Lung microvascular endothelial cell (primary cell): Measurements from ENCODE around the gene RPRD1A. TPM values are rescaled to one million over a fixed set of nuclear protein-coding genes. Genes with fewer than 3 reads are reported as not detected.
"Not testable (repeated sequence)": the region's sequence is repeated elsewhere in the genome, so short reads cannot be mapped to it uniquely, and the experiment has no call there.

Source experiments
- DNase-seq, 2 donors: peaks; one replicate each; pipeline versions ENCODE4 v3.0.0 to v3.0.0-alpha.2; 2010; ENCODE audit warnings: low read depth in 2 of 2
- total RNA-seq: library from RNA; depleted of rRNA; stranded (reverse); fragments of >200 nt; gene quantifications from 2 replicates; pipeline ENCODE4 v1.2.1, GENCODE V29; 2014

Gene RPRD1A
- total RNA-seq, 1 donor from 2014 or later: 32.3 TPM

DNA sequence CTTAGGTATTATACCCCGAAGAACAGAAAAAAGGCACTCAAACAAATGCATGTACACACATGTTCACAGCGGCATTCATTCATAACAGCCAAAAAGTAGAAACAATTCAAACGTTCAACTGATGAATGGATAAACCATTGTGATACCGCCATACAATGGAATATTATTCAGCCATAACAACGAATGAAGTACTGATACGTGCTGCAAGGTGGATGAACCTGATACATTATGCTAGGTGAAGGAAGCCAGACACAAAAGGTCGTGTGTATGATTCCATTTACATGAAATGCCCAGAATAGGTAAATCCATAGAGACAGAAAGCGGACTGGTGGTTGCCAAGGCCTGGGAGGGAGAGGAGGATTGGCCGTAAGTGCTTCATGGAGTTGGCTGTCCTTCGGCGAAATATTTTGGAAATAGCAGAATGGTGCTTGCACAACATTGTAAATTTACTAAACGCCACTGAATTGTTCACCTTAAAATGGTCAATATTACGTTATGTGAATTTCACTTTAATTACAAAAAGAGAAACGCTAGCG, 95.6 kb downstream of the RPRD1A start:
- DNase-seq: no peak

GRCh38 chr18:35969676-35970075, 97.7 kb downstream of the RPRD1A start:
- no peak for DNase-seq

DNA sequence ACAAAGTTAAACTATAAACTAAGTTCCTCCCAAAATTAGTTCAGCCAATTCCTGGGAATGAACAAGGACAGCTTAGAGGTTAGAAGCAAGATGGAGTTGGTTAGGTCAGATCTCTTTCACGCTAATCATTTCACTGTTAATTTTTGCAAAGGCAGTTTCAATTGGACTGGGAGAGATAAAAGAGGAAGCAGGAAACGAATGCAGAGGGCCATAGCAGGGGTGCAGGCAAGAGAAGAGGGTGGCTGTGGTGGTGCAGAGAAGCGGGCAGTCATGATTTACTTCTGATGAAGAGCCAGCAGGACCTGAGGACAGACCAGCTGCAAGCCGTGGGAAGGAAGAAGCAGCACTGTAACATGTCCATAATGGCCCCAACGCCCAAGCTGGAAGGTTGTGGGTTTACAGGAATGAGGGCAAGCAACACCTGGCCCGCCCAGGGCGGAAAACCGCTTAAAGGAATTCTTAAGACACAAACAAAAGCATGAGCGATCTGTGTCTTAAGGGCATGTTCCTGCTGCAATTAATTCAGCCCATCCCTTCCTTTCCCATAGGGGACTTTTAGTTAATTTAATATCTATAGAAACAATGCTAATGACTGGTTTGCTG, 99.0 kb downstream of the RPRD1A start:
- no peak for DNase-seq

GRCh38 chr18:35967866-35968265, 99.5 kb downstream of the RPRD1A start:
- not testable (repeated sequence) for DNase-seq

- no peak for DNase-seq
Measured at GRCh38 chr18:35964319-35964718, 103.0 kb downstream of the RPRD1A start.

DNA sequence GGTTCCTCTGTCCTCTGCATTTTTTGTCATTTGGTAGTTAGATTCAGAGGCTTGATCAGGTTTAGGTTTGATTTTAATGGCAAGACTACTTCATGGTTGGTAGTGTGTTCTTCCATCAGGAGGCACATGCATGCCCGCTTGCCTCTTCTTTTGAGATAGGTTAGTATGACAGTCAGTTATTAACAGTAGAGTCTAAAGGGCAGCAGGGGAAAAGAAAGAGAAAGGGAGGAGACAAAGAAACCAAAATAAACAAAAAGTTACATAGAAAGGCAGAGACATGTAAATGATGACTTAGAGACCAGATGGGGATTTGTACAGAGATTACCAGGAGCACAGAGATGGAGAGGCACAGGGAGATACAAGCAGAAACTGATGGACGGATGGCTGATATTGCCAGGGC, 105.0 kb downstream of the RPRD1A start:
- no peak for DNase-seq

DNA sequence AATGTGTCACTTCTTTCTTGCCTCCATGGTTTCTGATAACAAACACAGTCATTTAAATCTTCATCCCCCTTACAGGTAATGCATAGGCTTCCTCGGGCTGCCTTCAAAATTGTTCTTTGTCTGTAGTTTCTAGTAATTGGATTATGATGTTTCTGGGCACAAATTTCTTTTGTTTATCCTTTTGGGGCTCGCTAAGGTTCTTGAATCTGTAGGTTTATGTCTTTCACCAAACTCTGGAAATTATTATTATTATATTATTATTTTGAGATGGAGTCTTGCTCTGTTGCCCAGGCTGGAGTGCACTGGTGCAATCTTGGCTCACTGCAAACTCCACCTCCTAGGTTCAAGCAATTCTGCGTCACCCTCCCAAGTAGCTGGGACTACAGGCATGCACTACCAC, 111.1 kb downstream of the RPRD1A start:
- DNase-seq: no peak

GRCh38 chr18:35953688-35954087, 113.7 kb downstream of the RPRD1A start:
- no peak for DNase-seq

DNA sequence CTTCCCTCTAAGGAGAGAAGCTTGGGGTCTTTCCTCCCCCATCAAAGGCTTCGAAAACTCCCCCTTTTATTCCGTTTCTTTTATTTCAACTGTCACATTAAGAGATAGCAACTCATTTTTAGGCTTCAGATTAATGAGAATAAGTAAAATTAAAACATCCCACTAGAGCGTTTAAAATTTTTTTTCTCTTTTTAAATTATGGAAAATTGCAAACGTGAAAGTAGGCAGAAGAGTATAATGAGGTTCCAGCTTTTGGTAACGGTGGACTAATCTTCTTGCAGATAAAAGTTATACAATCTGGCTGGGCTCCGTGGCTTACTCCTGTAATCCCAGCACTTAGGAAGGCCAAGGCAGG, 116.8 kb downstream of the RPRD1A start:
- no peak for DNase-seq

DNA sequence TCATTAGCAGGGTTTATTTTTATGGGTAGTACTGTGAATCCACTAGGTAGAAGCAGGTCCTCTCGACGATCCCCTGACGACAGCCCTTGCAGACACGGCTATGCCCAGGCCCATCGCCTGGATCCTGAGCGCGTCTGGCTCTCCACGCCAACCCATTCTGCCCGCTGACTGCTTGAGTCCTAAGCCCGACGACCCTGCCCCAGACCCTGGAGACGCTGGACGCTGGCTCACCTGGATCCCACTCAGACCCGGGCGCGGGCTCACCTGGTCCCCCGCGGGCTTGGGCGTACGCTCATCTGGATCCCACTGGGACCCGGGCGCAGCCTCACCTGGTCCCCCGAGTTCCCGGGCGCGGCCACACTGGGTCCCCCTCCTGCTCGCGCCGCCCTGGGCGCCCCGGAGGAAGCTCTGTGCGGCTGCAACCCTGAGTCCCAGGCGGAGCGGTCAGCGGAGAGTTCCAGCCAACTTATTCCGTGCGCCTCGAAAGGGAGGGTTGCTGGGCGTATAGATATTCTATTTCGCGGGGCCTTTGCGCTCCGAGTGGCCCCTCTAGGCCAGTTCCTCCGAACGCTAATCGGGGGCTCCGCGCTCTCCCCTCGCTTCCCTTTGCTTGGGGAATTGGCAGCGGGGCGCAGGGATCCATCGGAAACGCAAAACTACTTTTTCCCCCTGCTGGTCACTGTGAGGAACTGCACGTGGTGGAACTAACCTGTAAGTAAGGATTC, 117.3 kb downstream of the RPRD1A start:
- peak; percentile 66 to 76 for DNase-seq

DNA sequence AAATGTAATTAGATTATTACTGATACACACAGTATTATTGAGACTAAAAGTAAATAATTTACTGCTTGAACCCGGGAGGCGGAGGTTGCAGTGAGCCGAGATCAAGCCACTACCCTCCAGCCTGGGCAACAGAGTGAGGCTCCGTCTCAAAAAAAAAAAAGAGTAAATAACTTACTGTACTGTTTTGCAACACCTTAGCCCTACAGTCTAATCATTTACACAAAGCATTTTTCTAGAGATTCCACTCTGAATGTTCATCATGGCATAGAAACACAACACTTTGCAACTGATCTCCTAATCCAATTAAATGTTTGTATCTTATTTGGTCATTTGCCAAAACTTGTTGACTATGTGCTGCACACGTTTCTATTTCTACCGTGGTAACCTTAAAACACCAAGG, 118.3 kb downstream of the RPRD1A start:
- DNase-seq: no peak

DNA sequence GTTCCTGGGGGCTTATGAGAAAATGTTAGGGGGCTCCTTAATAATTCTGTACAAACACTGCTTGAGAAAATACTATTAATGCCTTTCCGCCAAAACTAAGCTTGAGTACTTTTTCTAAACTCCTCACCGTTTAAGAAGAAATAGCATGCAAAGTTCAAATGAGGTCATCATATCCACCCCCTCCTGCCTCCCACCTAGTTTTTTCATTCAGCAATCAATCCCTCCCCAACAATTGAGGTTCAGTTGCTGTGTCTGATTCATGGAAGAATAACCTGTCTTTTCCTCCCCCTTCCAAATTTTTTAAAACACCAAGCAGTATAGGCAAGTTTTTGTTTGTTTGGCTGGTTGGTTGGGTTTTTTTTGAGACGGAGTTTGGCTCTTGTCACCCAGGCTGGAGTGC, 119.3 kb downstream of the RPRD1A start:
- DNase-seq: no peak

DNA sequence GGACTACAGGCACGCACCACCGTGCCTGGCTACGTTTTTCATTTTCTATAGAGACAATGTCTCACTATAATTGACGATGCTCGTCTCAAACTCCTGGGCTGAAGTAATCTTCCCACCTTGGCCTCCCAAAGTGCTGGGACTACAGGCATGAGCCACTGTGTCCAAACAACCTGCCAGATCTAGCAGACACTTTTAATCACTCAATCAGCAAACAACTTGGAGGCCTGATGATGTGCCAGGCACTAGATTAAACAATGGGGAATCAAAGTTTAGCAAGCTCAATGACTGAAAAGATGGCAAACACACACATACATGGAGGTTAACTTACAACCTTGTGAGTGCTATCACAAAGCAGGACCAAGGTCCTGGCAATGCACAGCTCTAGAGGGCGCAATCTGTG, 124.7 kb downstream of the RPRD1A start:
- no peak for DNase-seq

DNA sequence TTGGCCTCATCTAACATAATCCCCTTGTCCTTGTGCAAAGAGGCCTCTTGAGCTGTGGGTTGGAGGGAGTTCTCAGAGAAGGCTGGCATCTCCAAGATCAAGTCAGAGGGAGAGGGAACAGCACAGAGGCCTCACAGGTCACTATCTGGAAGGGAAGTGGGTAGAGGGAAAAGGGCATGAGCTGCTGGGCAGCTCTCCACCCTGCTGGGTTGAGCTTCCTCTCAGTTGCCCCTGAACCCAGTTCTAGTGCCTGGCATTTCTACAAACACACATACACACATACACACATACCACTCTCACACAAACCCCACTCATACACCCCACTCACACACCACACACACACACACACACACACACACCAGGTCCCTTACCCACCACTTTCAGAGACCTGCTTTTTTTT, 125.2 kb downstream of the RPRD1A start:
- no peak for DNase-seq

DNA sequence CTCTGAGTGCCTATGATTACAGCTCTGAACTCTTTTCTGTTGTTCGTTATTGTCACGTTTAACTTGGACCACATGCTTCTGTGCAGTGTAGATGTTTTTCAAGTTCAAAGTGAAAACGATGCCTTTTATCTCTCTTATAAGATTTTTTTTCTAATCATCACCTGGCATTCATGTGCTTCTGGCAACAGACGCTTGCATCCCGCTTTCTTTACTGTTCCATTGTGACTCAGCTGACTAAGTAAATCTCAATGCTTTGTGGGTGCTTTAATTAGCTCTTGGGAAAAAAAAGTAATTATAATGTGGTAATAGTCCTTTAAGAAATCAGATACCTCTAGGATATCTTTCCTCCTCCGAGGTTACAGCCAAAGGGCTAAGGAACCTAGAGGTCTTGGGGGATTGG, 126.1 kb downstream of the RPRD1A start:
- no peak for DNase-seq

Other genes with a start within 250 kb of the RPRD1A start
- 12.0 and 17.5 TPM in 2 replicates for gene SLC39A6, start 61.8 kb upstream of the RPRD1A start, total RNA-seq
- 141 and 158 TPM in 2 replicates for gene ELP2, start 62.3 kb upstream of the RPRD1A start, total RNA-seq
- gene MOCOS, start 119.9 kb upstream of the RPRD1A start, total RNA-seq: under 0.01 and 0.22 TPM in 2 replicates
- gene FHOD3, start 230.2 kb upstream of the RPRD1A start, total RNA-seq: under 0.01 and 0.44 TPM in 2 replicates